Colonic mucosa (tissue), 4 donors: ENCODE data around the gene MUC5AC. TPM values are rescaled to one million over a fixed set of nuclear protein-coding genes. Genes with fewer than 3 reads are reported as not detected.
"Not testable (repeated sequence)": the region's sequence is repeated elsewhere in the genome, so short reads cannot be mapped to it uniquely, and the experiment has no call there.

Experiments
- DNase-seq: peaks from one replicate; pipeline ENCODE4 v3.0.0-alpha.2; 2020
- H3K27ac ChIP-seq: fragments of 200-600 bp; one replicate; pipeline ENCODE4 v1.8.0; 2021
- H3K27me3 ChIP-seq: fragments of 200-600 bp; one replicate; pipeline ENCODE4 v1.8.0; 2021
- H3K36me3 ChIP-seq: fragments of 200-600 bp; one replicate; pipeline ENCODE4 v1.8.0; 2021
- H3K4me1 ChIP-seq: fragments of 200-600 bp; one replicate; pipeline ENCODE4 v1.8.0; 2021; ENCODE audit warnings: mild to moderate bottlenecking
- H3K4me3 ChIP-seq: fragments of 200-600 bp; one replicate; pipeline ENCODE4 v1.8.0; 2021
- H3K9ac ChIP-seq, 2 donors: one replicate each; pipeline ENCODE4 v1.7.0; 2013; ENCODE audit warnings: control low read depth in 2 of 2, low read depth in 2 of 2, low read length in 2 of 2
- H3K9me3 ChIP-seq: fragments of 200-600 bp; one replicate; pipeline ENCODE4 v1.8.0; 2021
- CTCF ChIP-seq: fragments of 200-600 bp; IDR thresholded peaks from one replicate; pipeline ENCODE4 v1.8.0; 2022; ENCODE audit warnings: antibody characterized with exemption, mild to moderate bottlenecking
- intact Hi-C: fragments of 100-400 bp; cut with DNase I; formaldehyde crosslinking; loops from one replicate; pipeline ENCODE4 v1.14.1; 2022
- total RNA-seq, 2 donors: library from RNA; stranded (reverse); fragmentation: NEBNext Ultra II Directional in 1 of 2; extraction: Animal tissue kit (Norgen Biotek cat#: 25700) in 1 of 2; gene quantifications; one replicate each; pipeline ENCODE4 v1.2.1, GENCODE V29; 2021
- donor health status: healthy.
- donor health status: DM: no; HTN: no; CAD: no.
- donor health status: DM: no; HTN: no; CAD: no.

MUC5AC gene
- total RNA-seq, 2 donors from 2014 or later = 0.03 to 0.20 TPM

- TF ChIP-seq CTCF = no peak
- DNase-seq = no peak
Measured at GRCh38 chr11:1181853-1182535, 24.2 kb downstream of the MUC5AC start.

GRCh38 chr11:1184139-1184538, 26.4 kb downstream of the MUC5AC start:
- H3K4me1 ChIP-seq, H3K9ac ChIP-seq, H3K27me3 ChIP-seq, H3K4me3 ChIP-seq, H3K36me3 ChIP-seq, DNase-seq, H3K9me3 ChIP-seq, H3K27ac ChIP-seq, intact Hi-C loops: not testable (repeated sequence)

More at GRCh38 chr11:1181853-1182535, 24.2 kb downstream of the MUC5AC start:
- no peaks in the 10 kb centered on the region for H3K9me3 ChIP-seq
- no peaks in the 10 kb centered on the region for H3K4me1 ChIP-seq
- no peak overlapping the region for H3K9ac ChIP-seq
- H3K27me3 ChIP-seq = no peaks in the 10 kb centered on the region
- no peak overlapping the region for H3K4me3 ChIP-seq
- no peak overlapping the region for H3K27ac ChIP-seq
- no peaks in the 10 kb centered on the region for H3K36me3 ChIP-seq
- intact Hi-C loops = no loop called here

- intact Hi-C loops, H3K4me3 ChIP-seq, H3K27ac ChIP-seq, H3K9me3 ChIP-seq, H3K36me3 ChIP-seq, H3K4me1 ChIP-seq, H3K9ac ChIP-seq, H3K27me3 ChIP-seq, DNase-seq: not testable (repeated sequence)
Measured at GRCh38 chr11:1188451-1189130, 30.8 kb downstream of the MUC5AC start.

- not testable (repeated sequence) for DNase-seq
Measured at GRCh38 chr11:1189816-1190215, 32.1 kb downstream of the MUC5AC start.

GRCh38 chr11:1191786-1192470, 34.2 kb downstream of the MUC5AC start:
- H3K27me3 ChIP-seq, H3K4me1 ChIP-seq, intact Hi-C loops, DNase-seq, H3K9ac ChIP-seq, H3K9me3 ChIP-seq, H3K36me3 ChIP-seq, H3K4me3 ChIP-seq, H3K27ac ChIP-seq: not testable (repeated sequence)

More at GRCh38 chr11:1189816-1190215, 32.1 kb downstream of the MUC5AC start:
- H3K27ac ChIP-seq, H3K27me3 ChIP-seq, H3K9me3 ChIP-seq, H3K36me3 ChIP-seq, H3K4me1 ChIP-seq, H3K4me3 ChIP-seq, H3K9ac ChIP-seq, intact Hi-C loops: not testable (repeated sequence)

- no peaks in the 10 kb centered on the region for H3K36me3 ChIP-seq
- no peak overlapping the region for H3K4me3 ChIP-seq
- no peak for DNase-seq
- no peaks in the 10 kb centered on the region for H3K9me3 ChIP-seq
- intact Hi-C loops = no loop called here
- no peak overlapping the region for H3K27ac ChIP-seq
- no peaks in the 10 kb centered on the region for H3K27me3 ChIP-seq
- no peak overlapping the region for H3K9ac ChIP-seq
- no peak for TF ChIP-seq CTCF
- H3K4me1 ChIP-seq = no peaks in the 10 kb centered on the region
Measured at GRCh38 chr11:1192741-1193325, 35.1 kb downstream of the MUC5AC start.

GRCh38 chr11:1193326-1194230, 35.8 kb downstream of the MUC5AC start:
- Histone ChIP-seq H3K9ac (no peak overlapping the region), H3K9me3 (no peaks in the 10 kb centered on the region), H3K36me3 (no peaks in the 10 kb centered on the region), H3K4me3 (no peak overlapping the region), H3K27ac (no peak overlapping the region), H3K4me1 (no peaks in the 10 kb centered on the region), H3K27me3 (no peaks in the 10 kb centered on the region)
- TF ChIP-seq CTCF = no peak
- intact Hi-C loops = no loop called here
- DNase-seq = no peak
